Adipose tissue (tissue), 3 donors: ENCODE data around the gene ARHGEF28. TPM values are rescaled to one million over a fixed set of nuclear protein-coding genes. Genes with fewer than 3 reads are reported as not detected.

Experiments
- H3K27ac ChIP-seq: one replicate; pipeline ENCODE4 v1.5.1; 2013; ENCODE audit warnings: low read depth, low read length
- WGBS, 3 donors: extraction: QIAGEN DNeasy Blood & Tissue Kit; methylation state at CpG; one replicate each; pipeline ENCODE4 v1.1.7; 2013; 5-methylcytosine and 5-hydroxymethylcytosine counted together
- polyA plus RNA-seq, 3 donors: library from polyadenylated mRNA; stranded (reverse); fragments of 200-250 nt; gene quantifications; one replicate each; pipeline ENCODE4 v1.2.3, GENCODE V29; 2013
- donor health status: healthy with polysubstance abuse.
- donor health status: Bipolar disorder and iron deficiency.
- donor health status: healthy.

ARHGEF28 gene
- polyA plus RNA-seq, 3 donors, result 1.9 to 11.6 (median 5.5) TPM

- WGBS, 3 donors, result 94 to 100% (median 95%) methylated on average over 2 of the region's 2 CpGs
- H3K27ac ChIP-seq, result no peak overlapping the region
Observed at GRCh38 chr5:73822278-73822988, 196.4 kb downstream of the ARHGEF28 start.

DNA sequence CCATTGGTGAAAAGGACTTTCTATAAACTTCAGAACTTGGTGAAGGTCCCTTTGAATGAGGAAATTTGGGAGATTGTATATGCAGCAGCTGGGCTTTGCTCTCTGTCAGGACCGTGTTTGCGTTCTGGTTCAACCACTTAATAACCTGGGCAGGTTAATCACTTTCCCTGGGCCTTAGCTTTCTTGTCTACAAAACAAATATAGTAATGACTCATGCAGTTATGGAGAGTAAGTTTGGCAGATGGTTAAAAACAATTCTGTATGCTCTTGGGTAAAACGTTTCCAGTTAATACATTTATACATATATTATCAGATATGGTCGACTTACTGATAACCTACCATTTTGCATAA, 197.0 kb downstream of the ARHGEF28 start:
- H3K27ac ChIP-seq, result no peak overlapping the region

GRCh38 chr5:73823508-73823925, 197.5 kb downstream of the ARHGEF28 start:
- H3K27ac ChIP-seq, result no peak overlapping the region
- WGBS, 3 donors, result 34 to 97% (median 90%) methylated on average over 1 of the region's 1 CpG

More for the DNA sequence above, 197.0 kb downstream of the ARHGEF28 start:
- WGBS, 3 donors, result 17 to 71% (median 60%) methylated on average over 4 of the region's 4 CpGs

- no peak overlapping the region for H3K27ac ChIP-seq
- 95 to 97% (median 97%) methylated on average over 7 of the region's 7 CpGs for WGBS, 3 donors
Observed at GRCh38 chr5:73825199-73825598, 199.2 kb downstream of the ARHGEF28 start.

- no peak overlapping the region for H3K27ac ChIP-seq
Observed at GRCh38 chr5:73825736-73826135, 199.7 kb downstream of the ARHGEF28 start.

DNA sequence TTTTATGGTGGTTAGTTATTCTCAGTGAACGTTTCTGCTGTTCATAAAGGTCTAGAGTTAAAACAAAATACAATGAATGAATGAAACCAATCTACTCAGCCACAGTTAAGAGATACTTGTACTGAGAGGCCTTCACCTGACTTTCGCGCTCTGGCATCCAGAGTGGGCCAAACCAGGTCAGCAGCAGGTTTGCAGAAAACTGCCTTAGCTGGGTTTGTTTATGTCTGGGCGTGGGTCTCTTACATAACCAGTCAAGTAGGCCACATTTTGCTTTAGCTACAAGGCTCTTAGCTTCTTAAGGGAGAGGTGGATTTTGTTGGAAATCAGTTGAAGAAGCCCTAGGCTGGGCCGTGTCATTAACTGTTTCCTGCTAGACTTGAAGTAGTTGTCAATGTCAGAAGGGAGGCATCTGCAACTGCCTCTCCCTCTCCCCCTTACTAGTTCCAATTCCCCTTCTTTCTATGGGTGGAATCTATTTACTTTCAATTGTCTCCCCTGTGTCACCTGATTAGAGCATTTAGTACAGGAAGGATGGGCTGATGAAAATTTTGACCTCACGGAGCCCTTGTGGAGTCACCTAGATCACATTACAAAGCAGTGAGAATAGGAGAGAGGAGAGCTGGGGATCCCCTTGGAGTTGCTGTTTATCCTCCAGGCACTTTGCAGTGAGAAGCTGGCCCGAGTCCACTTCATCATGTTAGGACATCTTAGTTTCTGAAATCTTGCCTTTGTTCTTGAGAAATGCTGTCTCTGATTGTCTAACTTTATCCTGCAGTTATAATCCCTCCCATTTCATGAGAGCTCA, 200.5 kb downstream of the ARHGEF28 start:
- H3K27ac ChIP-seq, result no peak overlapping the region
- 70 to 74% (median 72%) methylated on average over 7 of the region's 7 CpGs for WGBS, 3 donors

DNA sequence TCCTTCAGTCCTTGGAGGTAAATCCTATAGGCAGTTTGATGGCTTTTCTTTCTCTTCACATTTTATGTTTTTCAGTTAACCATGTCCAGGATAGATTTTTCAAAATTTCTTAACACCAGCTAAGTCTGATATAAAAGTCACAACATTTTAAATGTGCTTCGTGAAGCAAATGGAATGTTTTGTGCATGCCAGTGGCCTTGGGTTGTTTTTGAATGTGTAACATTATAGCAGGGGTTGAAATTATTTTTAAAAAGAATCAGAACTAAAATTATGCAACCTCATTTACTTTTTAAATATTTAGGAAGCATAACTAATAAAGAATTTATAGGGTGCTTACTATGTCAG, 201.1 kb downstream of the ARHGEF28 start:
- WGBS, 3 donors, result 54 to 60% (median 60%) methylated on average over 1 of the region's 1 CpG
- no peak overlapping the region for H3K27ac ChIP-seq

DNA sequence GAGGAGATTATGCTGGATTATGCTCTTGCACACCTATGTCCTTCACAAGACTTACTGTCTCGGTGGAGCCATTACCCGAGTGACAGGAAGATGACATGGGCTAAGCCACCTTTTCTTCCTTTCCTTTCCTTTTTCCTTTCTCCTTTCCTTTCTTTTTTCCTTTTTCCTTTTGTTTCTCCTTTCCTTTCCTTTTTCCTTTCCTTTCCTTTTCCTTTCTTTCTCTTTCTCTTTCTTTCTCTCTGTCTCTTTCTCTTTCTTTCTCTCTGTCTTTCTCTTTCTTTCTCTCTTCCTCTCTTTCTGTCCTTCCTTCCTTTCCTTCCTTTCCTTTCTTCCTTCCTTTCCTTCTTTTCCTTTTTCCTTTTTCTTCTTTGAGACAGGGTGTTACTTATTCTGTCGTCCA, 202.5 kb downstream of the ARHGEF28 start:
- WGBS, 3 donors, result 86 to 96% (median 88%) methylated on average over 3 of the region's 3 CpGs

DNA sequence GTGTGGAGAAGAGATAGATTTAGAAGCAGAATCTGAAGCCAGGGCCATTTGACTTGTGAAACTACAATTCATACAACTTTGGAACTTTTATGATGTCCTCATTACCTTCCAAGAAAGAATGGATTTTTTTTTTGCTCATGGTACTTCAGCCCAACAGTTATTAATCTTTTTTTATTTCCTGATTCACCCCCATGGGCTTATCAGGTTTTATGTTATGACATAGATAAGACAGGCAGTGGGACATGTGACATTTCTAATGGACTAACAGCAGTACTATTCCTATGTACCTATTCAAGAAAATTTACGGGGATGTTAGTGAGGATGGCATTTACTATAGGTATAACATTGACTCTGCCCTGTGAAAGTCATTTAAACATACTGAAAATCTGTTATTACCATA, 204.7 kb downstream of the ARHGEF28 start:
- H3K27ac ChIP-seq, result no peak overlapping the region
- WGBS, 3 donors, result 72 to 97% (median 83%) methylated on average over 1 of the region's 1 CpG

More for the DNA sequence above, 202.5 kb downstream of the ARHGEF28 start:
- no peak overlapping the region for H3K27ac ChIP-seq

GRCh38 chr5:73831066-73831465, 205.1 kb downstream of the ARHGEF28 start:
- H3K27ac ChIP-seq, result no peak overlapping the region
- WGBS, 3 donors, result 44 to 88% (median 81%) methylated on average over 3 of the region's 3 CpGs

DNA sequence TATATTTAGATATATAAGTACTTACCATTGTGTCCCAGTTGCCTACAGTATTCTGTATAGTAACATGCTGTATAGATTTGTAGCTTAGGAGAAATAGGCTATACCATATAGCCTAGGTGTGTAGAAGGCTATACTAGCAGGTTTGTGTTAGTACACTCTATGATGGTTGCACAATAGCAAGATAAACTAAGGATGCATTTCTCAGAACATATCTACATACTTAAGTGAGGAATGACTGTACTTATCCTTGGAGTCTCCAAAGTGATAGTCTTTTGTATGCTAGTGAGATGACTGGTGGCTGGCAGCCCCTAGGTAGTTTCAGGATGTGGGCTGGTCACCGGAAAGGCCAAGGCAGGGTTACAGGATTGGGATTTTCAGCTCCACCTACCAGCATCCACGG, 208.7 kb downstream of the ARHGEF28 start:
- H3K27ac ChIP-seq, result no peak overlapping the region
- 87 to 94% (median 94%) methylated on average over 2 of the region's 2 CpGs for WGBS, 3 donors

DNA sequence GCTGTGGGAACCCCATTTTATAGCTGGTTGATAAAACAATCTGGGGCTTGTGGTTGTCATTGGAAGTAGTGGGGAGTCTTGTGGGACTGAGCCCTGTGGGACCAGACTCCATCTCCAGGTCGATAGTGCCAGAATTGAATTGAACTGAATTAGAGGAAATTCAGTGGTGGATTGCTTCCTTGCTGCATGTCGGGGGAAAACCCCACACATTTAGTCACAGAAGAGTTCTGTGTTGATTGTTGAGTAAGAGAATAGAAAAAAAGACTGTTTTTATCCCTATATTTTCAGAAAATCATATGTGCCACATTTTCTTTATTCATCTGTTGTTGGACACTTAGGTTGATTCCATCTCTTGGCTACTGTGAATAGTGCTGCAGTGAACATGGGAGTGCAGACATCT, 209.7 kb downstream of the ARHGEF28 start:
- WGBS, 3 donors, result 48 to 84% (median 49%) methylated on average over 2 of the region's 2 CpGs

GRCh38 chr5:73836607-73837006, 210.6 kb downstream of the ARHGEF28 start:
- no peak overlapping the region for H3K27ac ChIP-seq

More for the DNA sequence above, 209.7 kb downstream of the ARHGEF28 start:
- H3K27ac ChIP-seq, result no peak overlapping the region

GRCh38 chr5:73838901-73839300, 212.9 kb downstream of the ARHGEF28 start:
- WGBS, 3 donors, result 65 to 74% (median 67%) methylated on average over 1 of the region's 1 CpG
- H3K27ac ChIP-seq, result no peak overlapping the region

DNA sequence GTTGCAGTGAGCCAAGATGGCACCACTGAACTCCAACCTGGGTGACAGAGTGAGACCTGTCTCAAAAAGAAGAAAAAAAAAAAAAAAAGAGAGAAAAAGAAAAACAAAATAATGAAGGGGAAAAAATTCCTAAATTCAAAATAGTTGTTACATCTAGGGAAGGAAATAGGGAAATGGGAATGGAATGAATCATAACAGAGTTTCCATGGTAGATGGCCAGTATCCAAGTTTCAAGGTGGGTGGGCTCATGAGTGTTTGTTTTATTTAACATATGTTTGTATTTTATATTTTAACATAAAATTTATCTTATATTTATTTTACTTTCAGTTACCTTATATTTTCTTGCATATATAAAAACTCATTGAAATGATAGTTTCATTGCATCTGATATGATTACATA, 215.6 kb downstream of the ARHGEF28 start:
- no peak overlapping the region for H3K27ac ChIP-seq

GRCh38 chr5:73844165-73844564, 218.2 kb downstream of the ARHGEF28 start:
- H3K27ac ChIP-seq, result no peak overlapping the region
- WGBS, 3 donors, result 83 to 89% (median 87%) methylated on average over 5 of the region's 5 CpGs

DNA sequence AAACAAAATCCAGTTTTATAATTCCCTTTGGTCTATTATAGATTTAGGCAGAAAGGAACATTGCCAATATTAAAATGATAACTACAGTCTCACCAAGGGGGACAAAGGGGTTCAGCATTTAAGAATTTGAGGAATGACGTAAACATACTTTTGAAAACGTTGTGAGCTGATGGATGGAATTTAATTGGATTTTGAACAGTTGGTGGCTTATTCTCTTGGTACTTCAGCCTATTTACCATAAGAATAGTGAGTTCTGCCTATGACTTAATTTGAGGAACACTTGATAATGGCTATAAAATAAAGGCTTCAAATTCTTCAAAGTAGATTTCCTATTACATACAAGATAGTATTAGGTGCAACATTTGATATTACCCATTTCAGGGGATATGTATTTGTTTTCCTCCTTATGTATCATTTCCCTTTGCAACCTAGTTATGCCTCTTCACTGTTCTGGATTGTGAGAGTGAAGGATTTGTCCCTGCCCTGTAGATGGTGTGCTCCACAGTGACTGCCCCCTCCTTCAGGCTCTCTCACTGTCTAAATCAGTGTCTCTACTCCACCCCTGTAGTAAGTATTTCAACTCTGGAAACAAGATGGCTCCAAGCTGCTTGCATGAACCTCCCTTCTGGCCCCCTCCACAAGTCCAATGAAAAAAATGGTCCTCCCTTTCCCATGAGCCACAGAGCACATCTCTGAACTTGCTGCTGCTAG, 225.6 kb downstream of the ARHGEF28 start:
- no peak overlapping the region for H3K27ac ChIP-seq
- 58 to 71% (median 69%) methylated on average over 2 of the region's 2 CpGs for WGBS, 3 donors

DNA sequence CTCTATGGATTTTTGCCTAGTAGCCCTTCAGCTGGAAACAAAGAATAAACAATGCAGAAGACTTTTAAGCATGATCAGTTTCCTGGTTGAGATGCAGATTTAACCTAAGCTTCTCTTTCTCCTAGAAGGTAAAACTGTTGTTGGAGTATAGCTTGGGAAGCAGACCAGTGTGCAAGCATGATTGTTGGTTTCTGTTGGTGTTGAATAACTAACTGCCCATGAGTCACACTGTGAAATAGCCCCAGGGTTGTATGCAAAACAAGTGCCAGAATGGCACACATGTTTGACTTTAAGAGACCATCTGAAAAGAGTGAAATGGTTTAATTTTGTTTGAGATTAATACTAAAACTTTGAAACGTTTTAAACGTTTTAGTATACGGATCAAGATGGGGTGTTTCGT, 227.1 kb downstream of the ARHGEF28 start:
- WGBS, 3 donors, result 77 to 93% (median 77%) methylated on average over 4 of the region's 4 CpGs
- H3K27ac ChIP-seq, result no peak overlapping the region

DNA sequence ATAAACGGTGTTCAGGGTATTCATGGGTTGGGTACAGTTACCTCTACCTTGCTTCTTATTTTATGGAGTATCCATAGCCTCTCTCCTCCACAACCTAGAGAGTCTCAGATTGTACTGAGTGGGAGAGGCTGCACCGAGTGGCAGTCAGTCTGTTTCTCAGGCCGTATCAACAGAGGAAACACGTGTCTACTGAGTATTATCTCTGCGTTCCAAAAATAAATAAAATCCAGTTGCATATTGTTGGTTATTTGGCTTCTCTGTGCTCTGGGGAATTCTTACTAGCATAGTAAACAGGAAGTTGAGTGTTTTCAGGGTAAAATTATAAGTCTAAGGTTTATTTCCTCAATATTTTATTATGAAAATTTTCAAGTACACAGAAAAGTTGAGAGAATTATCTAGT, 231.0 kb downstream of the ARHGEF28 start:
- H3K27ac ChIP-seq, result no peak overlapping the region
- WGBS, 3 donors, result 34 to 42% (median 36%) methylated on average over 5 of the region's 5 CpGs
